ENCODE results near the gene NEU1. TPM values are rescaled to one million over a fixed set of nuclear protein-coding genes. Genes with fewer than 3 reads are reported as not detected.
"Not testable (repeated sequence)": the region's sequence is repeated elsewhere in the genome, so short reads cannot be mapped to it uniquely, and the experiment has no call there.

NEU1 gene
- total RNA-seq, 1 donor from 2014 or later = 46.9 TPM

DNA sequence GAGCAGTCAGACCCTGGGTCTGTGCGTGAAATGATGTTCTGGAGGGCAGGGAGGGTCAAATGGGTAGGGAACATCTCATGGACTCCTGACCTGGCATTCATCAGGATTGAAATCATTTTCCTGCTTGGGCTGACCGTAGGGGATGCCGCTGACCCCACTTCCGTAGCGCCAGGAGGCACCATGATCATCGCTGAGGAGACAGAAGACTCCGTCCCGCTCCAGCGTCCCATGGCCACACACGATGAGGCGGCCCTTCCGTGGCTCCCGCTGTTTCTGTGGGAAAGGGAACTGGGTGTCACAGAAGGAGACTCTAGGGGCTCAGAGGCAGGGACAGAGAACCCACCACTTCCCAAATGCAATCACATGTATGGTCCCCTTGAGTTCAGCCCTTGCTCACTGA is 2.3 kb downstream of the NEU1 start:
- H3K9me3 Mint-ChIP-seq = no peaks in the 10 kb centered on the region
- H3K4me3 Mint-ChIP-seq = peak overlapping the region; percentile 55
- DNase-seq (ENCODE audit: extremely low spot score, unreplicated experiment) = no peak
- no peak overlapping the region for H3K27ac Mint-ChIP-seq
- peaks cover 23% of the 10 kb centered on the region for H3K4me1 Mint-ChIP-seq (ENCODE audit: unreplicated experiment)
- TF ChIP-seq CTCF (conservative IDR thresholded peaks at IDR 0.05) = no peak
- H3K36me3 Mint-ChIP-seq = peaks cover 5% of the 10 kb centered on the region
- no peaks in the 10 kb centered on the region for H3K27me3 Mint-ChIP-seq

DNA sequence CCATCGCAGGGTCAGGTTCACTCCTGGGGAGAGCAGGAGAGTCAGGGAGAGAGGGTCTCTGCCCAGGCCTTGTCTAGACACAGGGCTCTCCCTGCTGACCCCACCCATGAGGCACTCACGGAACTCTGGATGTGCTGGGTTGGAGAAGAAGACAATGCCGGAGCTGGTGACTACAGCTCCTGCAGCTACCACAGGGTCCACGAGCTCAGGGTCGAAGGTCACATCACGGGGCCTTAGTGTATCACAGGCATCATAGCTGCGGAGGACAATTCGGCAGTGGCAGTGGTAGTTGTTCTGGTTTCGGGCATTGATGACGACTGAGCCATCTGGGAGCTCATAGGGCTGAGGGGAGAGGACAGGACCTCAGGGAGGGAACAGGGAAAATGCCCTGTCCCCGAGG is 2.7 kb downstream of the NEU1 start:
- no peaks in the 10 kb centered on the region for H3K9me3 Mint-ChIP-seq
- H3K4me3 Mint-ChIP-seq = peak overlapping the region; percentile 55
- H3K4me1 Mint-ChIP-seq (ENCODE audit: unreplicated experiment) = peaks cover 18% of the 10 kb centered on the region
- peaks cover 5% of the 10 kb centered on the region for H3K36me3 Mint-ChIP-seq
- no peak overlapping the region for H3K27ac Mint-ChIP-seq
- no peak for DNase-seq (ENCODE audit: extremely low spot score, unreplicated experiment)
- no peak for TF ChIP-seq CTCF (conservative IDR thresholded peaks at IDR 0.05)
- no peaks in the 10 kb centered on the region for H3K27me3 Mint-ChIP-seq

DNA sequence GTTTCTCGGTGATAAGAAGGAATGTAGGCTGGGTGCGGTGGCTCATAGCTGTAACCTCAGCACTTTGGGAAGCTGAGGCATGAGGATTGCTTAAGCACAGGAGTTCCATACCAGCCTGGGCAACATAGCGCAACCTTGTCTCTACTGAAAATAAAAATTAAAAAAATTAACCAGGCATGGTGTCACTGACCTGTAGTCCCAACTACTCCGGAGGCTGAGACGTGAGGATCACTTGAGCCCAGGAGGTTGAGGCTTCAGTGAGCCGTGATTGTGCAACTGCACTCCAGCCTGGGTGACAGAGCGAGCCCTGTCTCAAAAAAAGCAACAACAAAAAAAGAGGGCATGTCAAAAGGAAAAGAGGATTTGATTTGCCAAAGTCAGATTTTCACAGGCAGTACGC is 3.9 kb downstream of the NEU1 start:
- Mint-ChIP-seq H3K27ac (no peak overlapping the region), H3K4me3 (no peak overlapping the region), H3K36me3 (peaks cover 5% of the 10 kb centered on the region), H3K9me3 (no peaks in the 10 kb centered on the region), H3K27me3 (no peaks in the 10 kb centered on the region), H3K4me1 (ENCODE audit: unreplicated experiment) (peaks cover 16% of the 10 kb centered on the region)
- no peak for DNase-seq (ENCODE audit: extremely low spot score, unreplicated experiment)
- TF ChIP-seq CTCF (conservative IDR thresholded peaks at IDR 0.05) = no peak

DNA sequence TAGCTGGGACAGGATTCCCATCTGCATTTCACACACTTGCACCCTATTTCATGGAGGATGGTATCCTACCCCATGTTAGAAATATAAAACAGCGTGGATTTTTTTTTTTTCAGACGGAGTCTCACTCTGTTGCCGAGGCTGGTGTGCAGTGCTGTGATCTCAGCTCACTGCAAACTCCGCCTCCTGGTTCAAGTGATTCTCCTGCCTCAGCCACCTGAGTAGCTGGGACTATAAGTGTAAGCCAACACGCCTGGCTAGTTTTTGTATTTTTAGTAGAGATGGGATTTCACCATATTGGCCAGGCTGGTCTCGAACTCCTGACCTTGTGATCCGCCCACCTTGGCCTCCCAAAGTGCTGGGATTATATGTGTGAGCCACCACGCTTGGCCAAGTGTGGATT is 4.8 kb downstream of the NEU1 start:
- H3K4me3 Mint-ChIP-seq; DNase-seq (ENCODE audit: extremely low spot score, unreplicated experiment); H3K9me3 Mint-ChIP-seq; H3K36me3 Mint-ChIP-seq; H3K27me3 Mint-ChIP-seq: not testable (repeated sequence)
- Mint-ChIP-seq H3K27ac (peak overlapping the region; percentile 52), H3K4me1 (ENCODE audit: unreplicated experiment) (peaks cover 10% of the 10 kb centered on the region)

- not testable (repeated sequence) for H3K9me3 Mint-ChIP-seq; H3K4me1 Mint-ChIP-seq (ENCODE audit: unreplicated experiment); H3K27me3 Mint-ChIP-seq; H3K27ac Mint-ChIP-seq; DNase-seq (ENCODE audit: extremely low spot score, unreplicated experiment); H3K36me3 Mint-ChIP-seq; H3K4me3 Mint-ChIP-seq
Measured at GRCh38 chr6:31851980-31852718, 10.5 kb downstream of the NEU1 start.

GRCh38 chr6:31851485-31851832 is 11.2 kb downstream of the NEU1 start:
- Mint-ChIP-seq H3K27ac (peak overlapping the region; percentile 29), H3K9me3 (no peaks in the 10 kb centered on the region), H3K4me1 (ENCODE audit: unreplicated experiment) (no peaks in the 10 kb centered on the region), H3K36me3 (peaks cover 10% of the 10 kb centered on the region), H3K4me3 (peak overlapping the region; percentile 55), H3K27me3 (no peaks in the 10 kb centered on the region)
- no peak for TF ChIP-seq CTCF (conservative IDR thresholded peaks at IDR 0.05)
- no peak for DNase-seq (ENCODE audit: extremely low spot score, unreplicated experiment)

All from type B pancreatic cell (in vitro differentiated cells).